GM15510 (cell line): ENCODE measurements around the gene SBK2.

Experiments
- POLR2A ChIP-seq: IDR thresholded peaks from 3 replicates; pipeline ENCODE4 v1.6.1; 2011; ENCODE audit warnings: borderline replicate concordance; ENCODE audit not compliant: insufficient read length; ENCODE audit errors: extremely low read depth

The SBK2 gene

DNA sequence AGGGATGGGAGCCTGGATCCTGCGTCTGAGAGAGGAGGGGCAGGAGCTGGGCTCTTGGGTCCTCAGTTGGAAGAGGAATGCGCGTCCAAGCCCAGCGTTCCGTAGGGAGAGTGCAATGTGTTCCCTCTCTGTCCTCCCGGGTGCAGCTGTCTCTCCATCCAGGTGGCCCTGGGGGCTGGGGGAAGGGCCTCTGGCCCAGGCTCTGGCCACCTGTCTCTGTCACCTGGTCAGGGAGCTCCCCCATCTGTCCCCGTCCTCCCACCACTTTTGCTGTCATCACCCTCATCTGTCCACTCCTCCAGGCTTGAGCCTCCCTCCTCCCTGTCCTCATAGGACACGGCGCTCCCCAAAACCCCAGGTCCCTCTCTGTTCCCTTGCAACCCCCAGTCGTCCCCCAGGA, 3.7 kb upstream of the SBK2 start:
- TF ChIP-seq POLR2A, result no peak

DNA sequence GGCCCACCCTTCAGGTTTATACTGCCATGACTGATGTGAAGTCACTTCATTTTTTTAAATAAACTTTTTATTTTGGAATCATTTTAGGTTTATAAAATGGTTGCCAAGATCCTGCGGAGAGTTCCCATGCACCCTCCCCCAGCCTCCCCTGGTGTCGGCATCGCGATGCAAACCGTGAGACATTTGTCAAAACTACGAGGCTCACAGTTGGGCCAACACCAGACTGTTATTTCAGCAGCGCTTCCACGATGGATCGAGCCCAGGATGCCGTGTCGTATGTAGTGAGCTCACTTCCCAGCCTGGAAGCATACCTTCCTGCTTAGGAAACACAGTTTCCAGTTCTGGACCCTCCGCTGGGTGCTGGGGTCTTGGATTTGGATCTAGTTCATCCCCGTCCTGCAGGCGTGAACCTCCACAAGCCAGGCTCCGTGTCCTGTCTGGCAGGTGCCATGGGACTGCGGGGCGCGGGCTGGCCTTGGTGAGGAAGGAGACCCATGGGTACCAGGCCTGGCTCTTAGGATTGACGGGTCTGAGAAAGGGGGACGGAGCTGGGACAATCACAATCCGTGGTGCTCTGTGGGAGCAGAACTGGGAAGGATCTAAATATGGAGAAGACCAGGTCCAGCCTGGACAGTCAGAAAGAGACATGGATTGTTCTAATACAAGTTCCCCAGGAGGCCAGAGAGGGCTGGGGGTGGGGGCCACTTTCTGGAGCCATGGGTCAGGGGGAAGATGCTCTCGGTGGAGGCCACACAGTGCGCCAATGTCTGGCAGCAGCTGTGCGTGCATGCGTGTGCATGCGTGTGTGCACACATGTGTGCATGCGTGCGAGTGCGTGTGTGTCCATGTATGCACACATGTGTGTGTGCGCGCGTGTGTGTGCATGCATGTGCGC, 2.4 kb upstream of the SBK2 start:
- no peak for TF ChIP-seq POLR2A

- TF ChIP-seq POLR2A, result no peak
Measured at GRCh38 chr19:55538132-55538531, 1.2 kb upstream of the SBK2 start.

GRCh38 chr19:55537741-55538111, 793 bp upstream of the SBK2 start:
- TF ChIP-seq POLR2A, result no peak

DNA sequence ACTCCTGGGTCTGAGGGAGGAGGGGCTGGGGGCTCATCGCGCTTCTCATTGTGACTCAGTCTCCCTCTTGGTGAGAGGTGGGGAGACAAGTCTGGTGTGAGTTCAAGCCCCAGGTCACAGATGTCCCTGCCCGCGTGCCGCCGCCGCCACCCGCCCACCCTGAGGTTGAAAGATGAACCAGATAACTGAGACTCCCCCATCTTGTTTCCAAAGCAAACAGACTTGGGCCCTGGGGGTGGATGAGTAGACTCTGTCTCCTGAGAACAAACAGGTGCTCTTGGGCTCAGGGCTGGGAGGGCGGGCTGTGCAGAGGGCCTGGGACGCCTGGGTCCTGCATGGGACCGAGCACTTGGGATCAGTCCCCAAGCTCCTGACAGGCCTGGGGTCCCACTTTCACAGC, 567 bp downstream of the SBK2 start:
- TF ChIP-seq POLR2A, result no peak

- TF ChIP-seq POLR2A, result no peak
Measured at GRCh38 chr19:55535965-55536350, 975 bp downstream of the SBK2 start.

DNA sequence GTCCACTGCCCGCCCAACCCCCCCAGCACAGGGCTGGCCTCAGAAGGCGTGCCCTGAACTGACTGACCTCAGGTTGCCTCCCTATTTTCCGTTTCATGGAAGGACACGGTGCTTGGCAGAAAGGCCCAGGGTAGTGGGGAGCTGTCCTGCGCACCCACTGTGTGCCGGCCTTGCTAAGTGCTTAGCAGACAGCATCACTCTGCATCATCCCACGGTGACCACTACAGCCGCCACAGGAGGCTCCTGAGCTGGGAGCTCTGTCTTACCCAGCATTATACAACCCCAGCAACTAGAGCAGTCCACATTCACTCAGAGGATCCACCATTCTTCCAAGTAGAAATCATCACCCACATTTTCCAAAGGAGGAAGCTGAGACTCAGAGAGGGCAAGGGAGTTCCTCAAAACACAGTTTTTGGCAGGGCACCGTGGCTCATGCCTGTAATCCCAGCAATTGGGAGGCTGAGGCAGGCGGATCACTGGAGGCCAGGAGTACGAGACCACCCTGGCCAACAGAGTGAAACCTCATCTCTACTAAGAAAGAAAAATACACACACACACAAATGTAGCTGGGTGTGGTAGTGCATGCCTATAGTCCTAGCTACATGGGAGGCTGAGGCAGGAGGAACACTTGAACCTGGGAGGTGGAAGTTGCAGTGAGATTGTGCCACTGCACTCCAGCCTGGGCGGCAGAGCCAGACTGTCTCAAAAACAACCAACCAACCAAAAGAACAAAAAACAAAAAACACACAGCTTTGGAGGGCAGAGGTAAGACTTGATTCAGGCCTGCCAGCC, 1.6 kb downstream of the SBK2 start:
- TF ChIP-seq POLR2A, result no peak

- no peak for TF ChIP-seq POLR2A
Measured at GRCh38 chr19:55530996-55531395, 5.9 kb downstream of the SBK2 start.

- TF ChIP-seq POLR2A, result no peak
Measured at GRCh38 chr19:55529636-55530234, 7.2 kb downstream of the SBK2 start.

DNA sequence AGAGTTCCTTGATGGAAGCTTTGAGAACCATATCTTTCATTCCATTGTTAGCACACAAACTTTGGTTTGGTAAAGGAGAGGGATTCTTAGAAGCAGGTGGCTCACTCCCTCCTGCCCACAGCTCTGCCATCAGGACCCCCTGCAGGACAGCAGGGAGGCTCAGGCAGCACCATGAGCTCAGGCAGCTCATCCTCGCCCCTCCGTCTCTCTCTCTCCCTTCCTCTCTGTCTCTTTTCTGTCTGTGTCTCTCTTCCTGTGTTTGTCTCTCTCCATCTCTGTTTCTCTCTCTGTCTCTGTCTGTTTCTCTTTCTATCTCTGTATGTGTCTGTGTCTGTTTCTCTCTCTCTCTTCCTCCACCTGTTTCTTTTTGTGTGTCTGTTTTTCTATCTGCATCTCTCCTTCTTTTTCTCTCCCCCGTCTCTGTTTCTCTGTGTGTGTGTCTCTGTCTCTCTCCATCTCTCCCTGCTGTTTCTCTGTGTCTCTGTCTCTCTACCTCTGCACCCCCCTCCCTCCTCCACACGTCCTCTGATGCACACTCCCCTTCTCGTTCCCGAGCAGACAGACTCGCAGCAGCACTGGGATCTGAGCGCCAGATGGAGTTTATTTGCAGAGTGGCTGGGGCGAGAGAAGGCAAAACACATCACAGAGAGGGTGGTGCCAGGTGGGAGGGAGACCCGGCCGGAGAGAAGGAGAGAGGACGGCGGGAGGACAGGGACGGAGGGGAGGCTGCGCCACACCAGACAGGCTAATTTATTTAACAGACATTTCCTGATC, 8.7 kb downstream of the SBK2 start:
- no peak for TF ChIP-seq POLR2A

DNA sequence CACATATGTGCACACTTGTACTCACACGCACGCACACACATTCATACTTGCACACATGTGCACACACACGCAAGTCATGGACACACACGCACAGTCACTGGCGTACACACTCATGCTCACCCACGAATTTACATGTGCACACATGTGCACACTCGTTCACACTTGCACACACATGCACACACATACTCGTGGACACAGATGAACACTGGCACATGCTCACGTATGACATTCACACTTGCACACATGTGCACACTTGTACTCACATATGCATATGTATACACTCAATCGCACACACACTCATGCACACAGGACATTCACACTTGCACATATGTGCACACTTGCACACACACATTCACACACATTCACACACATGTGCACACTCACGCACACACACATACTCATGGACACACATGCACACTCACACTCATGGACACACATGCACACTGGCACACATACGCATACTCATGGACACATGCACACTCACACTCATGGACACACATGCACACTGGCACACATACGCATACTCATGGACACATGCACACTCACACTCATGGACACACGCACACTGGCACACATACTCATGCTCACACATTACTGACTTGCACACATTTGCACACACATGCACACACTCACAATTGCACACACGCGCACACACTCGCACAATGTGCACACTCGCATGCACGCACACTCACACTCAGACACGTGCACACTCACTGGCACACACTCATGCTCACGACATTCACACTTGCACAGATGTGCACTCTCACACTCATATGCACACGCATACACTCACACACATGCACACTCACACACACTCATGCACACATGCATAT, 9.5 kb downstream of the SBK2 start:
- TF ChIP-seq POLR2A, result no peak

GRCh38 chr19:55526216-55527196, 10.4 kb downstream of the SBK2 start:
- TF ChIP-seq POLR2A, result no peak
